K562 (cell line): ENCODE results near the gene UTS2R. TPM values are rescaled to one million over a fixed set of nuclear protein-coding genes. Genes with fewer than 3 reads are reported as not detected.
A peak's percentile ranks its signal among the peaks of the same experiment; 100 is the strongest.

Experiments used
- CBFA2T3 ChIP-seq: fragments of 450-650 bp; IDR thresholded peaks from 2 replicates; pipeline ENCODE4 v1.6.1; 2017
- CBFB ChIP-seq: sonication (generic); formaldehyde crosslinking; IDR thresholded peaks from 2 replicates; pipeline ENCODE4 v1.4.0; 2020; ENCODE audit warnings: mild to moderate bottlenecking, missing genetic modification reagents
- ELF1 ChIP-seq: fragments of 200-800 bp; sonication (Bioruptor generic); IDR thresholded peaks from 2 replicates; pipeline ENCODE4 v1.6.1; 2016; ENCODE audit warnings: missing genetic modification characterization, missing compliant biosample characterization
- OTX1 ChIP-seq: fragments of 450-650 bp; formaldehyde crosslinking; IDR thresholded peaks from 2 replicates; pipeline ENCODE4 v1.4.0; 2022; ENCODE audit warnings: mild to moderate bottlenecking
- PPARD ChIP-seq: fragments of 250-450 bp; sonication (Bioruptor Pico); IDR thresholded peaks from 2 replicates; pipeline ENCODE4 v1.8.0; 2022; ENCODE audit warnings: inconsistent platforms, mild to moderate bottlenecking, moderate library complexity
- RHOXF2B ChIP-seq: fragments of 250-450 bp; sonication (Bioruptor Pico); conservative IDR thresholded peaks from 2 replicates; pipeline ENCODE4 v1.5.1; 2021
- SETDB1 ChIP-seq: IDR thresholded peaks from one replicate; pipeline ENCODE4 v1.6.1; 2012; ENCODE audit warnings: low read length, control low read depth, inconsistent platforms
- SREBF1 ChIP-seq: fragments of 150-350 bp; IDR thresholded peaks from 2 replicates; pipeline ENCODE4 v1.6.1; 2014; ENCODE audit warnings: antibody characterized with exemption, low read depth, low read length, borderline replicate concordance
- ZNF764 ChIP-seq: fragments of 250-450 bp; sonication (Bioruptor Pico); IDR thresholded peaks from 2 replicates; pipeline ENCODE4 v1.4.0; 2020; ENCODE audit warnings: low read depth, mild to moderate bottlenecking, moderate library complexity
- polyA plus RNA-seq, 8 experiments: library from polyadenylated mRNA; depleted of rRNA in 4 of 8; stranded (reverse) in 5 of 8; unstranded in 3 of 8; fragments of >200 nt; fragmentation: Nextera tagmentation in 2 of 8; fragmentation: Illumina TruSeq in 1 of 8; extraction: Ambion mirVana in 2 of 8; extraction: Trizol in 1 of 8; gene quantifications; 2 replicates each; pipeline versions ENCODE4 v1.2.1 to v1.2.3, GENCODE V29; 2011 to 2014; ENCODE audit warnings: inconsistent platforms in 1 of 8, missing spikeins in 1 of 8
- total RNA-seq, 7 experiments: library from RNA; depleted of rRNA in 6 of 7; stranded (reverse); fragments of >200 nt in 6 of 7; fragmentation: Illumina TruSeq in 2 of 7; extraction: Trizol in 2 of 7; gene quantifications; 2 replicates each; pipeline versions ENCODE4 v1.2.1 to v1.2.3, GENCODE V29; 2011 to 2021; ENCODE audit warnings: low replicate concordance in 1 of 7
- TF ChIP-seq, protein P1 (sequence below): fragments of 450-650 bp; formaldehyde crosslinking; IDR thresholded peaks from 2 replicates; pipeline ENCODE4 v1.4.0; 2020; ENCODE audit warnings: mild to moderate bottlenecking, moderate library complexity
- TF ChIP-seq, protein P2 (sequence below): IDR thresholded peaks from 3 replicates; pipeline ENCODE4 v1.6.1; 2011; ENCODE audit warnings: borderline replicate concordance, mild to moderate bottlenecking, moderate library complexity; ENCODE audit not compliant: insufficient read length; ENCODE audit errors: extremely low read depth
- TF ChIP-seq, protein P3 (sequence below): fragments of 450-650 bp; IDR thresholded peaks from 2 replicates; pipeline ENCODE4 v1.7.1; 2018; ENCODE audit warnings: mild to moderate bottlenecking, low read depth; ENCODE audit not compliant: partially characterized antibody
- TF ChIP-seq, protein P4 (sequence below), 2 experiments: fragments of 250-450 bp in 1 of 2; fragments of 450-650 bp in 1 of 2; sonication (Bioruptor Pico) in 1 of 2; IDR thresholded peaks; 2 replicates each; pipeline versions ENCODE4 v1.6.1 to v1.8.0; 2016 to 2021; ENCODE audit warnings: mild to moderate bottlenecking in 2 of 2, moderate library complexity in 2 of 2, missing compliant biosample characterization in 1 of 2, missing genetic modification characterization in 1 of 2
- TF ChIP-seq, protein P5 (sequence below): sonication (generic); formaldehyde crosslinking; IDR thresholded peaks from 2 replicates; pipeline ENCODE4 v1.8.0; 2023; ENCODE audit warnings: mild to moderate bottlenecking, missing genetic modification reagents

Gene UTS2R
- total and polyA plus RNA-seq, 9 of the 15 experiments (the other 6 are each of a cell fraction or from before 2014, with no cell fraction given): 0.22 TPM; not detected in 8

DNA sequence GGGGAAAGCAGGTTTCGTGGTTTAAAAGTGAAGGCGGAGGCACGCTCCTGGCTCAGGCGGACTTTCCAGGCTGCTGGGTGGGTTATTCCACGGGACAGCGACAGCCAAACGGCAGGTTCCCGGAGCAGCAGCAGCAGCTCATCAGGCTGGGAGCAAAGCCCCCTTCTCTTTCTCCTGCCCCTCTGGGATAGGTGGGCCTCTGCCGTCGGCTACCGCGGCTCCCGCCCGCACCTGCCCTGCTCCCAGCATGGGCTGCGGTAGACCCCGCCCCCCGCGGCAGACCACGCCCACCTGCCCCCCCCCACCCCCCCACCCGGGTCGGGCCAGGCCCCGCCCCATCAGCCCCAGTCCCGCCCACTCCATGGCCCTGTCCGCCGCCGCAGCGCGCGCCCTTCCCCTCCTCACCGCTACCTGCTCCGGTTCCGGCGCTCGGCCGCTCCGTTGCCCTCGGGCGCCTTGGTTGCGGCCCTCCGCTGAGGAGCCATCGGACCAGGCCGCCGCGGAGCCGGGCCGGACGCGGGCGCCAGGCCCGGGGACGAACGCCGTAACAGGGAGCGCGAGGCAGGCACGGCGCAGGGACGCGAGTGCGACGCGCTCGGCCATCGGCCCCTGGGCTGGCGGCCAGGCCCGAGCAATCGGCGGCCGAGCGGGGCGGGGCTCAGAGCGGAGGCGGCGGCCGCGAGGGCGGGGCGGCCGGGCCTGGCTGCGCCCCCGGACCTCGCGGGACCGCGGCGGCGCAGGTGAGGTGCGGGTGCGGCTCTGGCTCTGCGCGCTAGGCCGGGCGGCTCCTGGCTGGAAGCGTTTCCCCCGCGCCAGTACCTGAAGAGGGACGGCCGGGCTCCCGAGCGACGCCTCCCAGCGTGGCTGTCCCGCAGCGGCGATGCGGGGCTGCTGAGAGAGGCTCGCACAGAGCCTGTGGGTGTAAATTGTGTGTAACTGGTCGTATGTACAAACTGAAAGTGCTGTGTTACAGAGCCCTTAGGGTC is 46.7 kb downstream of the UTS2R start, which contains the start of the genes HEXD and OGFOD3 (continued):
- TF ChIP-seq, protein P1, sequence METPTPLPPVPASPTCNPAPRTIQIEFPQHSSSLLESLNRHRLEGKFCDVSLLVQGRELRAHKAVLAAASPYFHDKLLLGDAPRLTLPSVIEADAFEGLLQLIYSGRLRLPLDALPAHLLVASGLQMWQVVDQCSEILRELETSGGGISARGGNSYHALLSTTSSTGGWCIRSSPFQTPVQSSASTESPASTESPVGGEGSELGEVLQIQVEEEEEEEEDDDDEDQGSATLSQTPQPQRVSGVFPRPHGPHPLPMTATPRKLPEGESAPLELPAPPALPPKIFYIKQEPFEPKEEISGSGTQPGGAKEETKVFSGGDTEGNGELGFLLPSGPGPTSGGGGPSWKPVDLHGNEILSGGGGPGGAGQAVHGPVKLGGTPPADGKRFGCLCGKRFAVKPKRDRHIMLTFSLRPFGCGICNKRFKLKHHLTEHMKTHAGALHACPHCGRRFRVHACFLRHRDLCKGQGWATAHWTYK: peak; percentile 94
- TF ChIP-seq, protein P2, sequence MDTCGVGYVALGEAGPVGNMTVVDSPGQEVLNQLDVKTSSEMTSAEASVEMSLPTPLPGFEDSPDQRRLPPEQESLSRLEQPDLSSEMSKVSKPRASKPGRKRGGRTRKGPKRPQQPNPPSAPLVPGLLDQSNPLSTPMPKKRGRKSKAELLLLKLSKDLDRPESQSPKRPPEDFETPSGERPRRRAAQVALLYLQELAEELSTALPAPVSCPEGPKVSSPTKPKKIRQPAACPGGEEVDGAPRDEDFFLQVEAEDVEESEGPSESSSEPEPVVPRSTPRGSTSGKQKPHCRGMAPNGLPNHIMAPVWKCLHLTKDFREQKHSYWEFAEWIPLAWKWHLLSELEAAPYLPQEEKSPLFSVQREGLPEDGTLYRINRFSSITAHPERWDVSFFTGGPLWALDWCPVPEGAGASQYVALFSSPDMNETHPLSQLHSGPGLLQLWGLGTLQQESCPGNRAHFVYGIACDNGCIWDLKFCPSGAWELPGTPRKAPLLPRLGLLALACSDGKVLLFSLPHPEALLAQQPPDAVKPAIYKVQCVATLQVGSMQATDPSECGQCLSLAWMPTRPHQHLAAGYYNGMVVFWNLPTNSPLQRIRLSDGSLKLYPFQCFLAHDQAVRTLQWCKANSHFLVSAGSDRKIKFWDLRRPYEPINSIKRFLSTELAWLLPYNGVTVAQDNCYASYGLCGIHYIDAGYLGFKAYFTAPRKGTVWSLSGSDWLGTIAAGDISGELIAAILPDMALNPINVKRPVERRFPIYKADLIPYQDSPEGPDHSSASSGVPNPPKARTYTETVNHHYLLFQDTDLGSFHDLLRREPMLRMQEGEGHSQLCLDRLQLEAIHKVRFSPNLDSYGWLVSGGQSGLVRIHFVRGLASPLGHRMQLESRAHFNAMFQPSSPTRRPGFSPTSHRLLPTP: no peak
- no peak for TF ChIP-seq OTX1 (CRISPR knock-in tag)
- TF ChIP-seq CBFB (CRISPR knock-in tag): no peak
- no peak for TF ChIP-seq SREBF1
- TF ChIP-seq, protein P3, sequence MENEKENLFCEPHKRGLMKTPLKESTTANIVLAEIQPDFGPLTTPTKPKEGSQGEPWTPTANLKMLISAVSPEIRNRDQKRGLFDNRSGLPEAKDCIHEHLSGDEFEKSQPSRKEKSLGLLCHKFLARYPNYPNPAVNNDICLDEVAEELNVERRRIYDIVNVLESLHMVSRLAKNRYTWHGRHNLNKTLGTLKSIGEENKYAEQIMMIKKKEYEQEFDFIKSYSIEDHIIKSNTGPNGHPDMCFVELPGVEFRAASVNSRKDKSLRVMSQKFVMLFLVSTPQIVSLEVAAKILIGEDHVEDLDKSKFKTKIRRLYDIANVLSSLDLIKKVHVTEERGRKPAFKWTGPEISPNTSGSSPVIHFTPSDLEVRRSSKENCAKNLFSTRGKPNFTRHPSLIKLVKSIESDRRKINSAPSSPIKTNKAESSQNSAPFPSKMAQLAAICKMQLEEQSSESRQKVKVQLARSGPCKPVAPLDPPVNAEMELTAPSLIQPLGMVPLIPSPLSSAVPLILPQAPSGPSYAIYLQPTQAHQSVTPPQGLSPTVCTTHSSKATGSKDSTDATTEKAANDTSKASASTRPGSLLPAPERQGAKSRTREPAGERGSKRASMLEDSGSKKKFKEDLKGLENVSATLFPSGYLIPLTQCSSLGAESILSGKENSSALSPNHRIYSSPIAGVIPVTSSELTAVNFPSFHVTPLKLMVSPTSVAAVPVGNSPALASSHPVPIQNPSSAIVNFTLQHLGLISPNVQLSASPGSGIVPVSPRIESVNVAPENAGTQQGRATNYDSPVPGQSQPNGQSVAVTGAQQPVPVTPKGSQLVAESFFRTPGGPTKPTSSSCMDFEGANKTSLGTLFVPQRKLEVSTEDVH: no peak
- TF ChIP-seq CBFA2T3: no peak
- no peak for TF ChIP-seq ZNF764 (CRISPR knock-in tag)
- TF ChIP-seq SETDB1: no peak
- no peak for TF ChIP-seq RHOXF2B (CRISPR knock-in tag)
- TF ChIP-seq, protein P4, sequence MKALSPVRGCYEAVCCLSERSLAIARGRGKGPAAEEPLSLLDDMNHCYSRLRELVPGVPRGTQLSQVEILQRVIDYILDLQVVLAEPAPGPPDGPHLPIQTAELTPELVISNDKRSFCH (CRISPR knock-in tag; IDR thresholded peaks at IDR 0.05): no peak
- TF ChIP-seq, protein P4 (tag; IDR thresholded peaks at IDR 0.05): no peak
- TF ChIP-seq, protein P5, sequence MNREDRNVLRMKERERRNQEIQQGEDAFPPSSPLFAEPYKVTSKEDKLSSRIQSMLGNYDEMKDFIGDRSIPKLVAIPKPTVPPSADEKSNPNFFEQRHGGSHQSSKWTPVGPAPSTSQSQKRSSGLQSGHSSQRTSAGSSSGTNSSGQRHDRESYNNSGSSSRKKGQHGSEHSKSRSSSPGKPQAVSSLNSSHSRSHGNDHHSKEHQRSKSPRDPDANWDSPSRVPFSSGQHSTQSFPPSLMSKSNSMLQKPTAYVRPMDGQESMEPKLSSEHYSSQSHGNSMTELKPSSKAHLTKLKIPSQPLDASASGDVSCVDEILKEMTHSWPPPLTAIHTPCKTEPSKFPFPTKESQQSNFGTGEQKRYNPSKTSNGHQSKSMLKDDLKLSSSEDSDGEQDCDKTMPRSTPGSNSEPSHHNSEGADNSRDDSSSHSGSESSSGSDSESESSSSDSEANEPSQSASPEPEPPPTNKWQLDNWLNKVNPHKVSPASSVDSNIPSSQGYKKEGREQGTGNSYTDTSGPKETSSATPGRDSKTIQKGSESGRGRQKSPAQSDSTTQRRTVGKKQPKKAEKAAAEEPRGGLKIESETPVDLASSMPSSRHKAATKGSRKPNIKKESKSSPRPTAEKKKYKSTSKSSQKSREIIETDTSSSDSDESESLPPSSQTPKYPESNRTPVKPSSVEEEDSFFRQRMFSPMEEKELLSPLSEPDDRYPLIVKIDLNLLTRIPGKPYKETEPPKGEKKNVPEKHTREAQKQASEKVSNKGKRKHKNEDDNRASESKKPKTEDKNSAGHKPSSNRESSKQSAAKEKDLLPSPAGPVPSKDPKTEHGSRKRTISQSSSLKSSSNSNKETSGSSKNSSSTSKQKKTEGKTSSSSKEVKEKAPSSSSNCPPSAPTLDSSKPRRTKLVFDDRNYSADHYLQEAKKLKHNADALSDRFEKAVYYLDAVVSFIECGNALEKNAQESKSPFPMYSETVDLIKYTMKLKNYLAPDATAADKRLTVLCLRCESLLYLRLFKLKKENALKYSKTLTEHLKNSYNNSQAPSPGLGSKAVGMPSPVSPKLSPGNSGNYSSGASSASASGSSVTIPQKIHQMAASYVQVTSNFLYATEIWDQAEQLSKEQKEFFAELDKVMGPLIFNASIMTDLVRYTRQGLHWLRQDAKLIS: no peak
- TF ChIP-seq ELF1 (tag): no peak
- no peak for TF ChIP-seq PPARD
